22Rv1 (cell line): ENCODE data around the gene BICC1.

ENCODE experiments used
- H3K27ac ChIP-seq: fragments of 450-650 bp; 2 replicates; pipeline ENCODE4 v1.5.1; 2017
- CTCF ChIP-seq: fragments of 450-650 bp; IDR thresholded peaks from 2 replicates; pipeline ENCODE4 v1.5.1; 2017; ENCODE audit warnings: mild to moderate bottlenecking
- ZFX ChIP-seq: fragments of 450-650 bp; IDR thresholded peaks from 2 replicates; pipeline ENCODE4 v1.6.1; 2017; ENCODE audit warnings: antibody characterized with exemption, borderline replicate concordance

BICC1 gene

DNA sequence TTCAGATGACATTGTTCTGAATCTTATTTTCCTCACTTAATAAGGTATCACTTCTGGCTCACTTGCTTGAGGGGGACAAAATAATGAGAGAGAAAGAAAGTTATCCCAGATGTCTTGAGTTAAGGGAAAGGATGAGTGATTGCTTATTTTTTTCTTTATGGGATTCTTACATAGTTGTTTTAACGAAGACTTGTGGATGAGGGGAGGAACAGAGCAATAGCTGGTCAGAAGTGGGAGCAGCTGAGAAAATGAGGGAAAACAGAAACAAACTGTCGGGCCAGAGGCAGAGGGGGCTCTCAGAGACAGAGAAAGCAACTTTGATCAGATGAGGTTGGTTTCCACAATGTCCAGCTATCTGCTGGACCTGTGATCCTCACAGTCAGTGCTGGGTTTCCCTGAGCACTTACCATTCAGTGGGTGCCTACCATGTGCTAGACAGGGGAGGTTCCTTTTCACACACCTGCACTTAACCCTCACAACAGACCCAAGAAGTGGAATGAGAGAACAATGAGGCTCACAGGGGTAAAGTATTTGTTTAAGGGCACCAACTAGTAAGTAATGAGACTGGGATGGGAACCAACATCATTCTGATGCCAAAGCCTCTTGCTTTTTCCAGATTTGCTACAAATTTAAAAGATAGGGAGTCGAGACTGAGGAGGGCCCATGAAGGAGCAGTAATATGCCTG, 64.2 kb downstream of the BICC1 start:
- H3K27ac ChIP-seq = no peak overlapping the region

DNA sequence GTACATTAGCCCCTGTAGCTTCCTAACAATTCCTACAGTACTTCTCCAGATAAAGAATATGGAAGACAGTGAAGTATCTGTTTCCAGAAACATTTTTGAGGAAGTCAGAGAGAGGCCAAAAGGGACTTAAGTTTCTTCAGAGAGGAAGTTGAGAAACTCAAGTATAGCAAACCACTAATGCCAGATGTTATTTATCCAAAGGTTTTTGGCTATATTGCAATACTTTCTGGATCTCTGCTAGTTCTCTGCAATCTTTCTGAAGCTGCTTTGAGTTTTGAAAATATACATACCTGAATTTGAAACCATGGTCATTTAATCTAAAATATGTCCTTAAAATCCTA, 64.7 kb downstream of the BICC1 start:
- no peak for TF ChIP-seq CTCF
- no peak for TF ChIP-seq ZFX
- H3K27ac ChIP-seq = no peak overlapping the region

More for the DNA sequence above, 64.2 kb downstream of the BICC1 start:
- TF ChIP-seq CTCF = no peak
- TF ChIP-seq ZFX = no peak

DNA sequence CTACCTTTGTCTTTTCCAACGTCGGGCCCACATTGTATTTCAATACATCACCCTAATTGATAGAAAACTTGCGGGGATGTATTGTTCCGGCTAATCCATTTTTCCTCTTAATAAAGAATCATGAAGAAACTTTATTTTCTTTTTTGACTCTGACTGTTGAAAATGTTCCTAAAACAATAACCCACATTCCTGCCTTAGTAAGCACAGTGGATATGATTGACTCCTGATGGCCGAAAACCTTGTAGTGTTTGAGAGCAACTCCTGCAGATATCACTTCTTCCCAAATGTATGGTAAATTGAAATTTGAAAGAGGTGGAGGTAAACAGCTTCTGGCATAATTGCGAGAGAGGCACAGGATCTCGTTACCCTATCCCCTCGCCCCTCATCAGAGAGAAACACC, 65.7 kb downstream of the BICC1 start:
- no peak for TF ChIP-seq ZFX
- no peak for TF ChIP-seq CTCF
- no peak overlapping the region for H3K27ac ChIP-seq

GRCh38 chr10:58579011-58579655, 66.5 kb downstream of the BICC1 start:
- TF ChIP-seq ZFX (no peak), CTCF (no peak)
- H3K27ac ChIP-seq = no peak overlapping the region

DNA sequence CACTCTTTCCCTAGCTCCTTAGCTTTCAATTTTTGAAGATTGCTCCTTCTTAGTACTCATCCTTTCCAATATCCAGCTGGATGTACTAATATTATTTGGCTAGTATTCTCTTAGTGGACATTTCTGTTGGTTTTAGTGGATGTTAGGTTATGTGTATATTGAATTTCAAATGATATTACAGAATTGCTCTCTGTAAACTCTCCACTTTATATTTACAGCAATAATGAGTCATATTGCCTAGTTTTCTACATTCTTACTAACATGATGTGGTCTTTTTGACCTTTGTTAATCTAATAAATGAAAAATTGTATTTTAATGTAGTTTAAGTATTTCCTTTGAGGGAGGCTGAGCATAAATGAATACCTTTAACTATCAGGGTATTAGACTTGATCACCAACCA, 69.4 kb downstream of the BICC1 start:
- H3K27ac ChIP-seq = no peak overlapping the region
- TF ChIP-seq CTCF = no peak
- TF ChIP-seq ZFX = no peak

DNA sequence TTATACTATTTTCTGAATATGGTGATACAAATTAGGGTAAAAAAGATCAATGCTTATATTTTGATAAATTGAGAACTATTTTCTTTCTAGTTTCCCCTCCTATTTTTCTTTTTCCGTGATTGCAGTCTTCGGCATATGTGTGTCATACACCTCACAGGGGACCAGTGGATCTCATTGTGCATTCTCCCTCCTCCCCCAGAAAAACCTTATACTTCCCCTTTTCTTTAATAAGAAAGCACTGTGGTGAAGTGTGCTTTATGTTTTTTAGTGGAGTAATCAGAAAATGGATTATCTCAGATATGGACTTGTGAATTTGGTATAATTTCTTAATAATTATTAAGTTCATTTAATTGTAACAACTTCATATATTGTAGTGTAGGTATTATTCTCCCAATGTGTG, 72.8 kb downstream of the BICC1 start:
- H3K27ac ChIP-seq = no peak overlapping the region
- no peak for TF ChIP-seq CTCF

- TF ChIP-seq CTCF (no peak), ZFX (no peak)
- no peak overlapping the region for H3K27ac ChIP-seq
Measured at GRCh38 chr10:58586282-58587245, 73.9 kb downstream of the BICC1 start.
